ENCODE measurements around the gene GYS2.

DNA sequence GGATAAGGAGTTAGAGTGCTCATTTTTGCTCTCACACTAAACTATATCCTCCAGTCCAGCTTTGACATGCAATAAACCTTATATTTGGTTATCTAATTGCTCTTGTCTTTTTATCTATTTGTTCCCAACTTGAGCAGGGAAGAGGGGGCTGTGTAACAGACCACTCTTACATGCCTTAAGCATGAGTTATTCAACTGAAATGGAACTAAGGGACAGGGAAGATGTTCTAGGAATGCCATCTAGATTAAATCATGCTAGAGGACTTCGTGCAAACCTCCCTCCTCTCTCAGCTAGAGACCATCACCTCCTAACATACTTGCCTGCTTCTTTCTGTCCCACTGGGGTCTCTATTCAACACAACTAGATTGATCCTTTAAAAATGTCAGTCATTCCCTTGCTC lies 57.9 kb downstream of the GYS2 start:
- TF ChIP-seq, protein P1, sequence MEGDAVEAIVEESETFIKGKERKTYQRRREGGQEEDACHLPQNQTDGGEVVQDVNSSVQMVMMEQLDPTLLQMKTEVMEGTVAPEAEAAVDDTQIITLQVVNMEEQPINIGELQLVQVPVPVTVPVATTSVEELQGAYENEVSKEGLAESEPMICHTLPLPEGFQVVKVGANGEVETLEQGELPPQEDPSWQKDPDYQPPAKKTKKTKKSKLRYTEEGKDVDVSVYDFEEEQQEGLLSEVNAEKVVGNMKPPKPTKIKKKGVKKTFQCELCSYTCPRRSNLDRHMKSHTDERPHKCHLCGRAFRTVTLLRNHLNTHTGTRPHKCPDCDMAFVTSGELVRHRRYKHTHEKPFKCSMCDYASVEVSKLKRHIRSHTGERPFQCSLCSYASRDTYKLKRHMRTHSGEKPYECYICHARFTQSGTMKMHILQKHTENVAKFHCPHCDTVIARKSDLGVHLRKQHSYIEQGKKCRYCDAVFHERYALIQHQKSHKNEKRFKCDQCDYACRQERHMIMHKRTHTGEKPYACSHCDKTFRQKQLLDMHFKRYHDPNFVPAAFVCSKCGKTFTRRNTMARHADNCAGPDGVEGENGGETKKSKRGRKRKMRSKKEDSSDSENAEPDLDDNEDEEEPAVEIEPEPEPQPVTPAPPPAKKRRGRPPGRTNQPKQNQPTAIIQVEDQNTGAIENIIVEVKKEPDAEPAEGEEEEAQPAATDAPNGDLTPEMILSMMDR (IDR thresholded peaks at IDR 0.05) = no peak
- TF ChIP-seq POLR2AphosphoS5 (IDR thresholded peaks at IDR 0.05; ENCODE audit: low read depth, low read length) (no peak), SIN3A (IDR thresholded peaks at IDR 0.05; ENCODE audit: borderline replicate concordance, insufficient read depth, low read depth, low read length) (no peak), TCF7L2 (IDR thresholded peaks at IDR 0.05; ENCODE audit: low read depth, low read length) (no peak)
- TF ChIP-seq, protein P2, sequence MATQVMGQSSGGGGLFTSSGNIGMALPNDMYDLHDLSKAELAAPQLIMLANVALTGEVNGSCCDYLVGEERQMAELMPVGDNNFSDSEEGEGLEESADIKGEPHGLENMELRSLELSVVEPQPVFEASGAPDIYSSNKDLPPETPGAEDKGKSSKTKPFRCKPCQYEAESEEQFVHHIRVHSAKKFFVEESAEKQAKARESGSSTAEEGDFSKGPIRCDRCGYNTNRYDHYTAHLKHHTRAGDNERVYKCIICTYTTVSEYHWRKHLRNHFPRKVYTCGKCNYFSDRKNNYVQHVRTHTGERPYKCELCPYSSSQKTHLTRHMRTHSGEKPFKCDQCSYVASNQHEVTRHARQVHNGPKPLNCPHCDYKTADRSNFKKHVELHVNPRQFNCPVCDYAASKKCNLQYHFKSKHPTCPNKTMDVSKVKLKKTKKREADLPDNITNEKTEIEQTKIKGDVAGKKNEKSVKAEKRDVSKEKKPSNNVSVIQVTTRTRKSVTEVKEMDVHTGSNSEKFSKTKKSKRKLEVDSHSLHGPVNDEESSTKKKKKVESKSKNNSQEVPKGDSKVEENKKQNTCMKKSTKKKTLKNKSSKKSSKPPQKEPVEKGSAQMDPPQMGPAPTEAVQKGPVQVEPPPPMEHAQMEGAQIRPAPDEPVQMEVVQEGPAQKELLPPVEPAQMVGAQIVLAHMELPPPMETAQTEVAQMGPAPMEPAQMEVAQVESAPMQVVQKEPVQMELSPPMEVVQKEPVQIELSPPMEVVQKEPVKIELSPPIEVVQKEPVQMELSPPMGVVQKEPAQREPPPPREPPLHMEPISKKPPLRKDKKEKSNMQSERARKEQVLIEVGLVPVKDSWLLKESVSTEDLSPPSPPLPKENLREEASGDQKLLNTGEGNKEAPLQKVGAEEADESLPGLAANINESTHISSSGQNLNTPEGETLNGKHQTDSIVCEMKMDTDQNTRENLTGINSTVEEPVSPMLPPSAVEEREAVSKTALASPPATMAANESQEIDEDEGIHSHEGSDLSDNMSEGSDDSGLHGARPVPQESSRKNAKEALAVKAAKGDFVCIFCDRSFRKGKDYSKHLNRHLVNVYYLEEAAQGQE (IDR thresholded peaks at IDR 0.05; ENCODE audit: insufficient read depth in 1 of 2, low read depth in 2 of 2, low read length in 1 of 2) = no peak
